ENCODE data around the gene PDCD1. TPM values are rescaled to one million over a fixed set of nuclear protein-coding genes. Genes with fewer than 3 reads are reported as not detected.

The PDCD1 gene
- total and polyA plus RNA-seq, 2 of the 13 experiments (the other 11 are each of a cell fraction or from before 2014, with no cell fraction given): 0.04 TPM; not detected in 1

- TF ChIP-seq, protein P1, sequence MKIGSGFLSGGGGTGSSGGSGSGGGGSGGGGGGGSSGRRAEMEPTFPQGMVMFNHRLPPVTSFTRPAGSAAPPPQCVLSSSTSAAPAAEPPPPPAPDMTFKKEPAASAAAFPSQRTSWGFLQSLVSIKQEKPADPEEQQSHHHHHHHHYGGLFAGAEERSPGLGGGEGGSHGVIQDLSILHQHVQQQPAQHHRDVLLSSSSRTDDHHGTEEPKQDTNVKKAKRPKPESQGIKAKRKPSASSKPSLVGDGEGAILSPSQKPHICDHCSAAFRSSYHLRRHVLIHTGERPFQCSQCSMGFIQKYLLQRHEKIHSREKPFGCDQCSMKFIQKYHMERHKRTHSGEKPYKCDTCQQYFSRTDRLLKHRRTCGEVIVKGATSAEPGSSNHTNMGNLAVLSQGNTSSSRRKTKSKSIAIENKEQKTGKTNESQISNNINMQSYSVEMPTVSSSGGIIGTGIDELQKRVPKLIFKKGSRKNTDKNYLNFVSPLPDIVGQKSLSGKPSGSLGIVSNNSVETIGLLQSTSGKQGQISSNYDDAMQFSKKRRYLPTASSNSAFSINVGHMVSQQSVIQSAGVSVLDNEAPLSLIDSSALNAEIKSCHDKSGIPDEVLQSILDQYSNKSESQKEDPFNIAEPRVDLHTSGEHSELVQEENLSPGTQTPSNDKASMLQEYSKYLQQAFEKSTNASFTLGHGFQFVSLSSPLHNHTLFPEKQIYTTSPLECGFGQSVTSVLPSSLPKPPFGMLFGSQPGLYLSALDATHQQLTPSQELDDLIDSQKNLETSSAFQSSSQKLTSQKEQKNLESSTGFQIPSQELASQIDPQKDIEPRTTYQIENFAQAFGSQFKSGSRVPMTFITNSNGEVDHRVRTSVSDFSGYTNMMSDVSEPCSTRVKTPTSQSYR (CRISPR knock-in tag; IDR thresholded peaks at IDR 0.05; ENCODE audit: borderline replicate concordance): peak; percentile 76
- TF ChIP-seq ZC3H4 (CRISPR knock-in tag; IDR thresholded peaks at IDR 0.05; ENCODE audit: borderline replicate concordance) (0 out of 2 replicates have a peak, but pooled peaks have one; percentile 86), MXD1 (CRISPR knock-in tag; IDR thresholded peaks at IDR 0.05) (peak; percentile 60), SMARCE1 (IDR thresholded peaks at IDR 0.05; ENCODE audit: borderline replicate concordance) (no peak), SETDB1 (CRISPR knock-in tag; IDR thresholded peaks at IDR 0.05; ENCODE audit: borderline replicate concordance) (no peak), ZNF841 (CRISPR knock-in tag; IDR thresholded peaks at IDR 0.05; ENCODE audit: borderline replicate concordance) (no peak), NFE2L1 (CRISPR knock-in tag; IDR thresholded peaks at IDR 0.05; ENCODE audit: borderline replicate concordance) (no peak), ZNF788 (CRISPR knock-in tag; IDR thresholded peaks at IDR 0.05; ENCODE audit: borderline replicate concordance) (peak; percentile 92), PHF5A (CRISPR knock-in tag; IDR thresholded peaks at IDR 0.05; ENCODE audit: low read depth, unreplicated experiment) (peak; percentile 98), ZNF276 (CRISPR knock-in tag; IDR thresholded peaks at IDR 0.05; ENCODE audit: low read depth) (peak; percentile 68; the same call in 1 of the 2 replicates), JARID2 (CRISPR knock-in tag; IDR thresholded peaks at IDR 0.05; ENCODE audit: insufficient replicate concordance) (no peak), ZNF563 (CRISPR knock-in tag; IDR thresholded peaks at IDR 0.05) (peak; percentile 91; the same call in 1 of the 2 replicates), SCMH1 (CRISPR knock-in tag; IDR thresholded peaks at IDR 0.05; ENCODE audit: borderline replicate concordance) (no peak), MEF2D (CRISPR knock-in tag; IDR thresholded peaks at IDR 0.05) (peak; percentile 72; the same call in 1 of the 2 replicates)
- TF ChIP-seq, protein P2, sequence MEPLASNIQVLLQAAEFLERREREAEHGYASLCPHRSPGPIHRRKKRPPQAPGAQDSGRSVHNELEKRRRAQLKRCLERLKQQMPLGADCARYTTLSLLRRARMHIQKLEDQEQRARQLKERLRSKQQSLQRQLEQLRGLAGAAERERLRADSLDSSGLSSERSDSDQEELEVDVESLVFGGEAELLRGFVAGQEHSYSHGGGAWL (CRISPR knock-in tag; IDR thresholded peaks at IDR 0.05): peak; percentile 88
- TF ChIP-seq, protein P3, sequence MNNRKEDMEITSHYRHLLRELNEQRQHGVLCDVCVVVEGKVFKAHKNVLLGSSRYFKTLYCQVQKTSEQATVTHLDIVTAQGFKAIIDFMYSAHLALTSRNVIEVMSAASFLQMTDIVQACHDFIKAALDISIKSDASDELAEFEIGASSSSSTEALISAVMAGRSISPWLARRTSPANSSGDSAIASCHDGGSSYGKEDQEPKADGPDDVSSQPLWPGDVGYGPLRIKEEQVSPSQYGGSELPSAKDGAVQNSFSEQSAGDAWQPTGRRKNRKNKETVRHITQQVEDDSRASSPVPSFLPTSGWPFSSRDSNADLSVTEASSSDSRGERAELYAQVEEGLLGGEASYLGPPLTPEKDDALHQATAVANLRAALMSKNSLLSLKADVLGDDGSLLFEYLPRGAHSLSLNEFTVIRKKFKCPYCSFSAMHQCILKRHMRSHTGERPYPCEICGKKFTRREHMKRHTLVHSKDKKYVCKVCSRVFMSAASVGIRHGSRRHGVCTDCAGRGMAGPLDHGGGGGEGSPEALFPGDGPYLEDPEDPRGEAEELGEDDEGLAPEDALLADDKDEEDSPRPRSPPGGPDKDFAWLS (CRISPR knock-in tag; IDR thresholded peaks at IDR 0.05; ENCODE audit: borderline replicate concordance): no peak
These were observed 49.8 kb downstream of the PDCD1 start, which contains the start of gene NEU4 (continued) for GRCh38 chr2:241808721-241809382.
